HEK293T (cell line): ENCODE data around the gene TMUB1.

ENCODE experiments used
- CTCF ChIA-PET: fragments of 350-600 bp; formaldehyde crosslinking; extraction: SDS; loops from one replicate; lab custom pipeline; 2021; ENCODE audit warnings: antibody characterized with exemption, inconsistent platforms; lab: Yijun Ruan, JAX
- POLR2A ChIA-PET: fragments of 350-600 bp; formaldehyde crosslinking; extraction: SDS; loops from one replicate; lab custom pipeline; 2020; ENCODE audit warnings: antibody characterized with exemption, inconsistent platforms; lab: Yijun Ruan, JAX
- DNase-seq: peaks from one replicate; pipeline ENCODE4 v3.0.0; 2012; ENCODE audit warnings: mixed read lengths; ENCODE audit errors: extremely low spot score
- ARNT ChIP-seq: fragments of 450-650 bp; IDR thresholded peaks from 2 replicates; pipeline ENCODE4 v1.6.1; 2017; ENCODE audit warnings: mild to moderate bottlenecking
- BHLHE40 ChIP-seq: fragments of 450-650 bp; IDR thresholded peaks from 2 replicates; pipeline ENCODE4 v1.6.1; 2016; ENCODE audit warnings: mild to moderate bottlenecking, moderate library complexity, borderline replicate concordance
- CTBP1 ChIP-seq: fragments of 450-650 bp; IDR thresholded peaks from 2 replicates; pipeline ENCODE4 v1.6.1; 2016; ENCODE audit warnings: borderline replicate concordance
- ELF4 ChIP-seq: fragments of 450-650 bp; IDR thresholded peaks from 2 replicates; pipeline ENCODE4 v1.6.1; 2017; ENCODE audit warnings: antibody characterized with exemption
- FOXA1 ChIP-seq: fragments of 450-650 bp; IDR thresholded peaks from 2 replicates; pipeline ENCODE4 v1.6.1; 2016; ENCODE audit warnings: mild to moderate bottlenecking
- FOXK2 ChIP-seq: fragments of 450-650 bp; IDR thresholded peaks from 2 replicates; pipeline ENCODE4 v1.6.1; 2016; ENCODE audit warnings: mild to moderate bottlenecking
- FOXM1 ChIP-seq: fragments of 450-650 bp; IDR thresholded peaks from 2 replicates; pipeline ENCODE4 v1.6.1; 2017; ENCODE audit warnings: mild to moderate bottlenecking, borderline replicate concordance
- HDGF ChIP-seq: fragments of 450-650 bp; IDR thresholded peaks from 2 replicates; pipeline ENCODE4 v1.6.1; 2017; ENCODE audit warnings: antibody characterized with exemption, borderline replicate concordance
- L3MBTL2 ChIP-seq: fragments of 450-650 bp; conservative IDR thresholded peaks from 2 replicates; pipeline ENCODE4 v1.6.1; 2016; ENCODE audit warnings: mild to moderate bottlenecking
- LEF1 ChIP-seq: fragments of 450-650 bp; IDR thresholded peaks from 2 replicates; pipeline ENCODE4 v1.6.1; 2017; ENCODE audit warnings: mild to moderate bottlenecking, borderline replicate concordance
- NFRKB ChIP-seq: fragments of 450-650 bp; IDR thresholded peaks from 2 replicates; pipeline ENCODE4 v1.6.1; 2016; ENCODE audit warnings: mild to moderate bottlenecking, moderate library complexity
- SP1 ChIP-seq: fragments of 450-650 bp; IDR thresholded peaks from 2 replicates; pipeline ENCODE4 v1.6.1; 2017
- SUZ12 ChIP-seq: fragments of 450-650 bp; IDR thresholded peaks from 2 replicates; pipeline ENCODE4 v1.6.1; 2016; ENCODE audit warnings: mild to moderate bottlenecking
- TARDBP ChIP-seq: fragments of 450-650 bp; IDR thresholded peaks from 2 replicates; pipeline ENCODE4 v1.6.1; 2016
- ZNF384 ChIP-seq: fragments of 450-650 bp; IDR thresholded peaks from 2 replicates; pipeline ENCODE4 v1.6.1; 2016
- TF ChIP-seq, protein P1 (sequence below): fragments of 450-650 bp; IDR thresholded peaks from 2 replicates; pipeline ENCODE4 v1.6.1; 2016

The TMUB1 gene, protein sequence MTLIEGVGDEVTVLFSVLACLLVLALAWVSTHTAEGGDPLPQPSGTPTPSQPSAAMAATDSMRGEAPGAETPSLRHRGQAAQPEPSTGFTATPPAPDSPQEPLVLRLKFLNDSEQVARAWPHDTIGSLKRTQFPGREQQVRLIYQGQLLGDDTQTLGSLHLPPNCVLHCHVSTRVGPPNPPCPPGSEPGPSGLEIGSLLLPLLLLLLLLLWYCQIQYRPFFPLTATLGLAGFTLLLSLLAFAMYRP

GRCh38 chr7:151083071-151083823, at the start of gene TMUB1:
Gene TMUB1 (minus strand): TSS chr7:151083493. CDS start chr7:151082563, 930 bp downstream.
- no peak for TF ChIP-seq SP1
- TF ChIP-seq HDGF = peak; percentile 53; the same call in 1 of the 2 replicates
- no peak for TF ChIP-seq FOXM1
- TF ChIP-seq LEF1 = no peak
- TF ChIP-seq, protein P1, sequence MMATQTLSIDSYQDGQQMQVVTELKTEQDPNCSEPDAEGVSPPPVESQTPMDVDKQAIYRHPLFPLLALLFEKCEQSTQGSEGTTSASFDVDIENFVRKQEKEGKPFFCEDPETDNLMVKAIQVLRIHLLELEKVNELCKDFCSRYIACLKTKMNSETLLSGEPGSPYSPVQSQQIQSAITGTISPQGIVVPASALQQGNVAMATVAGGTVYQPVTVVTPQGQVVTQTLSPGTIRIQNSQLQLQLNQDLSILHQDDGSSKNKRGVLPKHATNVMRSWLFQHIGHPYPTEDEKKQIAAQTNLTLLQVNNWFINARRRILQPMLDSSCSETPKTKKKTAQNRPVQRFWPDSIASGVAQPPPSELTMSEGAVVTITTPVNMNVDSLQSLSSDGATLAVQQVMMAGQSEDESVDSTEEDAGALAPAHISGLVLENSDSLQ = no peak
- POLR2A ChIA-PET = interaction anchor here (0.6 to 3.2 kb wide), 6 partner anchors 10 to 65 kb away, joined by 3 to 15 read pairs (median 6); partner anchors contain the start of genes ABCB8 and SLC4A2
- CTCF ChIA-PET = interaction anchor here (0.6 kb wide), 1 partner anchor 232 kb away, joined by 3 read pairs; no protein-coding TSS in a partner anchor
- DNase-seq = peak; percentile 74

DNA sequence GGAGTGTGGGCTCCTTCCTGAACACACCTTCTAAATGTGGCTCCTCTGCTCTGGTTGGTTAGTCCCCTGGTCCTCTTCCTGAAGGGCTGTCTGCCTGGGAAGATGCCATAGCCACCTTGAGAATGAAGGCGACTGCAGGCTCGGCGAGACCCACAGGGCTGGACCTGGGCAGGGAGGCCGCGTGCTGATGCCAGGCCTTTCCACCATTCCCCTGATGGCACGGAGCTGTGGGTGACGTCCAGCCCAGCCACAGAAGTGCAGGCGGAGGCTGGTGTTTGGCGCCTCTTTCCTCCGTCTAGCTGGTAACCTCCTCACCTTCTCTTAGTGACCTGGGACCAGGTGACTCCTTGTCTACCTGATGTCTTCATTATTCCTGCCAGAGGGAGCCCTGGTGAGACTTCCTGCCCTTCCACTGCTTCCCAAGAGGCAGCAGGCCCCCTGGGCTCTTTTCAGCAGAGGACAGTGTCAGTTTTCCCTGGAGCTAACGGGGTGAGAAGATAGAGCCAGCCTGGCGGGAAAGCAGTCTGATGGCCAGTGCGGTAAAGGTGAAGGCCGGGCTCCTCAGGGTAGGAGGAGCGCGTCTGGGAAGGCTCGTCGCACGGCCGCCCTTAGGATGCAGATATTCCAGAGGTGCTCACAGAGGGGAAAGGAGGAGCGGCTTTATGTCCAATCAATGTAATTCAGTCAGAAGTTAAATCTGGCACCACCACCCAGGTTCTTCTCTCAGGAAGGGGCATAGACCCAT, 49.3 kb upstream of the TMUB1 start:
- no peak for DNase-seq
- TF ChIP-seq SUZ12 = no peak
- no peak for TF ChIP-seq TARDBP
- TF ChIP-seq ELF4 = no peak
- no peak for TF ChIP-seq ZNF384
- no peak for TF ChIP-seq LEF1
- TF ChIP-seq CTBP1 = no peak
- no peak for TF ChIP-seq FOXK2
- no peak for TF ChIP-seq HDGF
- TF ChIP-seq NFRKB = no peak
- TF ChIP-seq FOXM1 = no peak
- no peak for TF ChIP-seq BHLHE40
- POLR2A ChIA-PET = interaction anchor here (0.6 kb wide), 1 partner anchor 229 kb away, joined by 3 read pairs; no protein-coding TSS in a partner anchor
- CTCF ChIA-PET = interaction anchor here (1.7 kb wide), 1 partner anchor 9 kb away, joined by 4 read pairs; no protein-coding TSS in a partner anchor

DNA sequence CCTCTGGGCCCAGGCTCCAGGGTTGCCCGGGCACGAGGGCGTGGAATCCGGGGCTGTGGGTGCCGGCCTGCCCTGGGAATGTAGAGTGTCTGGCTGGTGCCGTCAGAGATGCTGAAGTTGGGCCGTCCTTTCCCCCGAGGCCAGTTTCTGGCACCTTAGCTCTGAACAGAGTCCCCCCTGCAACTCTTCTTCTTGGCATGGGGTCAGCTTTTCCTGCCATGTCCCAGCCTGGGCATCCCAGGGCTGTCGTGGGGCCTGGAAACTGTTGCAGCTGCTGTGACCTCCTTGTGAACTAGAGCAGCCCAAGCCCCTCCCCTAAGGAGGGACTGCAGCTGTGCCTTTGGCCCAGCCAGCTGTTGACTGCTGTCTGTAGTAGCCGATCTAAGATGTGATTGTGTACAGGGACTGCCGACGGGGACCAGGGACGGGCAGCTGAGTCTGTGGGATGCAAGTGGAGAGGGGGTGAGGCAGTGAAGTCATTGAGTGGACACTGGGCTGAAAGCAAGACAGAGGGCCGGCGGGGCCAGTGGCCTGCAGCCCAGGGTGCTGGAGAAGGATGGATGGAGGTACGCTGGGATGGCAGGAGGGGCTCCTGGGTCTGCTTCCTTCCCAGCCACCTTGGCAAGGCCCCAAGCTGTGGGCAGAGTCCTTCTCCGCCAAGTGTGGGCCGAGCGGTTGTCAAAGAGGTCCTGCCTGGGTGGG, 48.5 kb upstream of the TMUB1 start:
- CTCF ChIA-PET = interaction anchor here (1.2 to 1.7 kb wide), 2 partner anchors 8 to 40 kb away, joined by 3 read pairs; no protein-coding TSS in a partner anchor
- no peak for TF ChIP-seq ELF4
- TF ChIP-seq NFRKB = no peak
- TF ChIP-seq FOXM1 = no peak
- TF ChIP-seq CTBP1 = no peak
- TF ChIP-seq FOXA1 = no peak
- TF ChIP-seq L3MBTL2 = no peak
- TF ChIP-seq TARDBP = no peak
- no peak for TF ChIP-seq SP1
- no peak for TF ChIP-seq SUZ12
- no peak for TF ChIP-seq LEF1
- TF ChIP-seq BHLHE40 = no peak
- TF ChIP-seq ZNF384 = no peak
- TF ChIP-seq, protein P1 = no peak
- no peak for TF ChIP-seq HDGF
- TF ChIP-seq ARNT = no peak
- no peak for TF ChIP-seq FOXK2
- DNase-seq = no peak
- POLR2A ChIA-PET = no interaction called here

DNA sequence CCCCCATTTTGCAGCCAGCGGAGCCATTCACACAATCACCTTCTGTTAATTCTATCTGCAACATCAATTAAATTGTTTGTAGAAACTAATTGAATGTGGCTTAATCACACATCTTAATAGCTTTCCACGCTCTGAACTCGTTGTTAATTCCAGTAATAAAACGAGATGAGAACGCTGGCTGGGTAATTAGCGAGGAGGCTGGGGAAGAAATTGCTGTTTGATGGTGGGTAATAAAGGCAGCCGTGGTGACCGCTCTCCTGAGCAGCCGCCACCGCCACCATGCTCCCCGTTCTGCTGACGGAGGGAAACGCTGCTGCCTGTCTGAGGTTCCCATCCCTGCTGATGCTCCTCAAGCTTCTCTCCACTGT, 47.9 kb upstream of the TMUB1 start:
- ChIA-PET CTCF (interaction anchor here (0.8 to 1.7 kb wide), 3 partner anchors 8 to 41 kb away, joined by 3 read pairs; no protein-coding TSS in a partner anchor), POLR2A (no interaction called here)
- no peak for DNase-seq
- no peak for TF ChIP-seq FOXM1
- TF ChIP-seq FOXA1 = no peak
- TF ChIP-seq, protein P1 = no peak
- TF ChIP-seq TARDBP = no peak

DNA sequence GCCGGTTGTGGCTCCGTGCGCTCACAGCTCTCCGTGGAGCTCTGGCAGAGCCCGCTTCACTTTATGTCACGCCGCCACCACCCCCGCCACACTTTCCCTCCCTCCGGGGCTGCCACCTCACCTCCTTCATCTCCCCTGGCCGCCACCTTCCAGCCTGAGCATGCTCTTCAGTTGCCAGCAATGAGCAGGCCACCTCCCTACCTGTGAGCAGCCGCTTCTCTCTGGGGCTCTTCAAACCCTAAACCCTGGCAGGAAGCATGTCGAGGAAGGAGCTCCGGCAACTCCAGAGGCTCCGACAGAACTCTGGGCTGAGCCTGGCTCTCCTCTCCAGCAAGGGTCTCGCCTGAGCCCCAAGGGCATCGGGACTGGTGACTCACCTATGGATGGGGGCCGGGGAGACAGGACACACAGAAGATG, 47.5 kb upstream of the TMUB1 start:
- CTCF ChIA-PET = interaction anchor here (0.8 to 1.7 kb wide), 3 partner anchors 9 to 41 kb away, joined by 3 read pairs; no protein-coding TSS in a partner anchor
- TF ChIP-seq FOXK2 = no peak
- no peak for TF ChIP-seq ELF4
- TF ChIP-seq BHLHE40 = no peak
- no peak for TF ChIP-seq NFRKB
- TF ChIP-seq LEF1 = no peak
- no peak for TF ChIP-seq SUZ12
- TF ChIP-seq, protein P1 = no peak
- TF ChIP-seq HDGF = no peak
- TF ChIP-seq FOXM1 = no peak
- no peak for TF ChIP-seq FOXA1
- TF ChIP-seq TARDBP = no peak
- TF ChIP-seq ZNF384 = no peak
- no peak for TF ChIP-seq ARNT
- no peak for DNase-seq
- POLR2A ChIA-PET = no interaction called here
